ENCODE measurements around the gene ADGRG6.
"Not testable (repeated sequence)": the region's sequence is repeated elsewhere in the genome, so short reads cannot be mapped to it uniquely, and the experiment has no call there.

The ADGRG6 gene

DNA sequence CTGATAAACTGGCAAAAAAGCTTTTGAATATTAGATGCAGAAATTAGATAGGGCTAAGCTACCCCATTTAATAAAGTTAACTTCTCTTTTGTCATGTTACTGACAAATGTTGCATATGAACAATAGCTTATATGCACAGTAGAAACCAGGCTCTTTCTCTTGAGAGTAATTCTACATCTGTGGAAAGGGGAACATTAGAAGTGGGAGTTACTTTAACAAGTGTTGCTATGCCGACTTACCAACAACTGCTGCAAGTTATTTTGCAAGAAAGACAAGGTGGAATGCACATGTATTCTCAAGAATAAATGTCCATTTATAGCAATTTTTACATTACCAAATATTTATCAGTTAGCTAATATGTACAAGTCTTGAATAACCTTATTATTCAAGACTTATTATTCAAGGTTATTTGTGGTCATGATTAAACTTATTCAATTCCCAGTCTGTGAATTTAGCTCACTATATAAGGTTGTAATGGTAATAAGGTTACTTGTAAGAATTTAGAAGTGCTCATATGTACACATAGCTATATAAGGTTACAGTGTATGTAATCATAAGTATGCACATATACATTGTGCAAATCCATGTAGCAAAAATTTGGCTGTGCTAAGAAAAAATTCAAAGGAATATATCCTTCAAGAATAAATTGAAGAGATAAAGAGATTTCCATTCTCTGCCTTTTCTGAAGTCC, 38.3 kb downstream of the ADGRG6 start:
- no peak overlapping the region for H3K9ac ChIP-seq (ENCODE audit: low read length in 5 of 5)
- H3K4me3 ChIP-seq (ENCODE audit: low read depth in 1 of 5, low read length in 5 of 5) = no peak overlapping the region
- H3K4me1 ChIP-seq (ENCODE audit: control insufficient read depth in 5 of 5, insufficient read depth in 5 of 5, low read length in 5 of 5) = no peaks in the 10 kb centered on the region
- no peaks in the 10 kb centered on the region for H3K27me3 ChIP-seq (ENCODE audit: control insufficient read depth in 5 of 5, insufficient read depth in 4 of 5, low read length in 5 of 5)
- H3K27ac ChIP-seq (ENCODE audit: low read depth, low read length) = no peak overlapping the region
- H3K9me3 ChIP-seq (ENCODE audit: control insufficient read depth in 5 of 5, low read length in 5 of 5) = no peaks in the 10 kb centered on the region
- H3K36me3 ChIP-seq (ENCODE audit: control insufficient read depth in 5 of 5, insufficient read depth in 5 of 5, low read length in 5 of 5) = no peaks in the 10 kb centered on the region

DNA sequence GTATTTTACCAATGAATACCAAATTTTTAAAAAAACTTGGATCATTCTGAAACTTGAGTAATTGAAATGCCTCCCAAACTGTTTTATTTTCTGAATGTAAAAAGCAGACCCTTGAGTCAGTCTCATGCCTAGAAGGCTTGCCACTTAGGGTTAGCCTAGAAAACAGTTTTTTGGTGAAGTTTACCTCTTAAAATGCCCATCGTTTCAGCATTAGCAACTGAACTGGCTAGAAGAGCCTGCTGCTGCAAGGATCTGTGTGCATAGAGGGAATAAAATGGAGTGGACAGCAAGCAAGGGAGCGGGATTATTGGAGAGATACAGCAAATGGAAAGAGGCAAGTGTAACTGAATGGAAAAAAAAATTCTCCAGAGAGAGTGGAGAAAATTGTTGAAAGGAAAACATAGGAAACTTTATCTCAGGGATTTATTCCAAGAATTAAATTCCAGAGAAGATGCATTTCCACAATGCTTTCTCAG, 40.1 kb downstream of the ADGRG6 start:
- H3K27me3 ChIP-seq (ENCODE audit: control insufficient read depth in 5 of 5, insufficient read depth in 4 of 5, low read length in 5 of 5) = no peaks in the 10 kb centered on the region
- no peak overlapping the region for H3K27ac ChIP-seq (ENCODE audit: low read depth, low read length)
- no peaks in the 10 kb centered on the region for H3K4me1 ChIP-seq (ENCODE audit: control insufficient read depth in 5 of 5, insufficient read depth in 5 of 5, low read length in 5 of 5)
- no peak overlapping the region for H3K4me3 ChIP-seq (ENCODE audit: low read depth in 1 of 5, low read length in 5 of 5)
- H3K9ac ChIP-seq (ENCODE audit: low read length in 5 of 5) = no peak overlapping the region
- no peaks in the 10 kb centered on the region for H3K36me3 ChIP-seq (ENCODE audit: control insufficient read depth in 5 of 5, insufficient read depth in 5 of 5, low read length in 5 of 5)
- no peaks in the 10 kb centered on the region for H3K9me3 ChIP-seq (ENCODE audit: control insufficient read depth in 5 of 5, low read length in 5 of 5)

DNA sequence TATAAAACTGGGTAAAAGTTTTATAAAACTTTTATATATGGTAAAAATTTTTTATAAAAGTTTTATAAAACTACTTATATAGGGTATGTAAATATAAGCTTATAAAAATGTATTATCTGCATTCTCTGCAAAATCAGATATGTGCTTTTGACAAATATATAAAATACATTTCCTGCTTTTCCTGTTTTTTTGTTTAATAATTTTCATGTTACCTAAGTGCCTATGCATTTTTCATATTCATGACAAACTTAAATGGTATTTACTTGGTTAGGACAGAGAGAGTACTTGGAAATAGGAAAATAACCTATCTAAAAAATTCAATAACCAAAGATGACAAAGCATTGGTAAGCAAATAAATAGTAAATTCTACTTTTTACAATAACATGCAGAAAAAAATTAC, 41.2 kb downstream of the ADGRG6 start:
- no peaks in the 10 kb centered on the region for H3K36me3 ChIP-seq (ENCODE audit: control insufficient read depth in 5 of 5, insufficient read depth in 5 of 5, low read length in 5 of 5)
- no peaks in the 10 kb centered on the region for H3K9me3 ChIP-seq (ENCODE audit: control insufficient read depth in 5 of 5, low read length in 5 of 5)
- H3K27ac ChIP-seq (ENCODE audit: low read depth, low read length) = no peak overlapping the region
- H3K4me3 ChIP-seq (ENCODE audit: low read depth in 1 of 5, low read length in 5 of 5) = no peak overlapping the region
- no peaks in the 10 kb centered on the region for H3K4me1 ChIP-seq (ENCODE audit: control insufficient read depth in 5 of 5, insufficient read depth in 5 of 5, low read length in 5 of 5)
- H3K9ac ChIP-seq (ENCODE audit: low read length in 5 of 5) = no peak overlapping the region
- H3K27me3 ChIP-seq (ENCODE audit: control insufficient read depth in 5 of 5, insufficient read depth in 4 of 5, low read length in 5 of 5) = no peaks in the 10 kb centered on the region

DNA sequence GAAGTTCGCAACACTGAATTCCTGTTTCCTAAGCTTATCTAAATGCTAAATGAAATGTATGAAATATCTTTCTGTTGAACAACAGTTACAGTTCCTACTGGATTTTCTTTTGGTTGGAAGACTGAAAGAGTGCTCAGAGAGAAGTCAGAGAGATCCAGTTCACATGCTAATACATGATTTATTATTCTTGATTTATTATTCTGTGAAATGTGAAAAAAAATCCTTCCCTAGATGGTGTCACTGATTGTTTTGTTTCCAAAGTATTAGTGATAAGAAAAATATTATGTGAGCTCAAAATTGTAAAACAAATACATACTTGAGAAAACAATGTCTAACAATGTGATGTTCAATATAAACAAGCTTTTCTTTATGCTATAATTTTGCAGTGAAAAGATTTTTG, 42.1 kb downstream of the ADGRG6 start:
- Histone ChIP-seq H3K4me1 (ENCODE audit: control insufficient read depth in 5 of 5, insufficient read depth in 5 of 5, low read length in 5 of 5) (no peaks in the 10 kb centered on the region), H3K9me3 (ENCODE audit: control insufficient read depth in 5 of 5, low read length in 5 of 5) (no peaks in the 10 kb centered on the region), H3K27ac (ENCODE audit: low read depth, low read length) (no peak overlapping the region), H3K4me3 (ENCODE audit: low read depth in 1 of 5, low read length in 5 of 5) (no peak overlapping the region), H3K36me3 (ENCODE audit: control insufficient read depth in 5 of 5, insufficient read depth in 5 of 5, low read length in 5 of 5) (no peaks in the 10 kb centered on the region), H3K9ac (ENCODE audit: low read length in 5 of 5) (no peak overlapping the region), H3K27me3 (ENCODE audit: control insufficient read depth in 5 of 5, insufficient read depth in 4 of 5, low read length in 5 of 5) (no peaks in the 10 kb centered on the region)

DNA sequence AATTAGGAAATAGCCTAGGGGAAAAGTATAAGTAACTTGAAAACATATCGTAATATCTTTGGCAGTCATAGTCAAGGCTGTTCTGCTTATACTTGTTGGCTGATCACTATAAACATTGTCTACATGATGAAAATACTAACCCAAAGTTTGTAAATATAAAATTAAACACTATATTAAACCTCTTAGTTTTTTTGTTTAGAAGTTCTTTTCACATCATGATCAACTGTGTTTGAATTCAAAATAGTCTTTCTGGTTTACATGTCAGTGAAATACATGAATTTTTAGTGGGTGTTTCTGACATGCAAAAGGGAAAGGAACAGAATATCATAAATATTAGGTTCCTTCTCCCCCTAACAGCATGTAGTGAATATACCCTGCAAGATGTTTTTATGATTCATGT, 43.5 kb downstream of the ADGRG6 start:
- Histone ChIP-seq H3K9me3 (ENCODE audit: control insufficient read depth in 5 of 5, low read length in 5 of 5) (no peaks in the 10 kb centered on the region), H3K27ac (ENCODE audit: low read depth, low read length) (no peak overlapping the region), H3K27me3 (ENCODE audit: control insufficient read depth in 5 of 5, insufficient read depth in 4 of 5, low read length in 5 of 5) (no peaks in the 10 kb centered on the region), H3K9ac (ENCODE audit: low read length in 5 of 5) (no peak overlapping the region), H3K36me3 (ENCODE audit: control insufficient read depth in 5 of 5, insufficient read depth in 5 of 5, low read length in 5 of 5) (no peaks in the 10 kb centered on the region), H3K4me1 (ENCODE audit: control insufficient read depth in 5 of 5, insufficient read depth in 5 of 5, low read length in 5 of 5) (no peaks in the 10 kb centered on the region), H3K4me3 (ENCODE audit: low read depth in 1 of 5, low read length in 5 of 5) (no peak overlapping the region)

DNA sequence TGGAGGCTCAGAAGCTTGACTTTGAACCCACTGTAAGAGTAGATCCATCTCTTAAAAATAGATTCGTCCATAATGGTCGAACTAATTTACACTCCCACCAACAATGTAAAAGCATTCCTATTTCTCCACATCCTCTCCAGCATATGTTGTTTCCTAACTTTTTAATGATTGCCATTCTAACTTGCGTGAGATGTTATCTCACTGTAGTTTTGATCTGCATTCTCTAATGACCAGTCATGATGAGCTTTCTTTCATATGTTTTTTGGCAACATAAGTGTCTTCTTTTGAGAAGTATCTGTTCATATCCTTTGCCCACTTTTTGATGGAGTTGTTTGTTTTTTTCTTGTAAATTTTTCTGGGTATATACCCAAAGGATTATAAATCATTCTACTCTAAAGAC, 44.4 kb downstream of the ADGRG6 start:
- not testable (repeated sequence) for H3K27me3 ChIP-seq (ENCODE audit: control insufficient read depth in 5 of 5, insufficient read depth in 4 of 5, low read length in 5 of 5); H3K27ac ChIP-seq (ENCODE audit: low read depth, low read length); H3K4me3 ChIP-seq (ENCODE audit: low read depth in 1 of 5, low read length in 5 of 5); H3K36me3 ChIP-seq (ENCODE audit: control insufficient read depth in 5 of 5, insufficient read depth in 5 of 5, low read length in 5 of 5); H3K9ac ChIP-seq (ENCODE audit: low read length in 5 of 5); H3K4me1 ChIP-seq (ENCODE audit: control insufficient read depth in 5 of 5, insufficient read depth in 5 of 5, low read length in 5 of 5); H3K9me3 ChIP-seq (ENCODE audit: control insufficient read depth in 5 of 5, low read length in 5 of 5)

DNA sequence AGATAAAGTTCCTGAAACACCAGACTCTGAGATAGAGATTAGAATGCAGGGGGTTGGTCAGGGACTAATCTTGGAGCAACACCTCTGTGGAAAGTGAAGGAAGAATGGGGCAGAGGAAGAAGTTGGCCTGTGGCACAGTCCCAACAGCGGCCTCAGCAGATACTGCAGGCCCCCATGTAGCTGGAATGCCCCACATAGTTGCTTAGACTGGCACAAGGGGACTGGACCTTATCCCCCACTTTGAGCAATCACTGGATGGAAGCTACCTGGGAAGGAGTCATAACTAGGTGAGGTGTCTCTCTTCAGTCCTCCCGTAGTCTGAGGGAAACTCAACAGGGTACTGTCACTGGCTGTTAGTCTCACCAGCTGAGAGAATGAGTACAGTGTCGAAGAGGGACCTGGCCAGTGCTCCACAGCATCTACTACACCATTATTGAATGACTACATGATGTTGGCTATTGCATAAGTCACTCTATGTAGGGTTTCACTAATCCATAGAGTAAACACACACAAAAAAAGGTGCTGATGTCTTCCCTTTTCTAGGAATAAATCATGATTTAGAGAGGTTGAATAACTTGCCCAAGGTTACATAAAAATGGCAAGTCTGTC, 47.5 kb downstream of the ADGRG6 start:
- H3K9ac ChIP-seq (ENCODE audit: low read length in 5 of 5) = no peak overlapping the region

DNA sequence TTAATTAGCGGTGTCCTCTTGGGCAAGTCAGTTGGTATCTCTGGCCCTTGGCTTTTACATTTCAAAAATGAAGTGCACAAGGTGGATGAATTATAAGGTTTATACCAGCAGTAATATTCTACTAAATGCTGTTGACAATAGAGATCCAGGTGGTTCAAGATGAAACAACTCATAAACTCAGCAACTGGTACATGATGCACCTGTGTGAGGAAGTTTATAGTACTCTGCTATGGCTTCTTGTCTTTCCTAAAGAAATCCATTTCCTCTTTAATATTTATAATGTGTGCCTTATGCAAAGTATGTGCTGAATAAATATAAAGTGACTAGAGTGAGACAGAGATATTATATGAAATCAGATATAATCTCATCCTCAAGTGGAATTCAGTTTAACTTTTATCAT, 48.5 kb downstream of the ADGRG6 start:
- Histone ChIP-seq H3K4me1 (ENCODE audit: control insufficient read depth in 5 of 5, insufficient read depth in 5 of 5, low read length in 5 of 5) (no peaks in the 10 kb centered on the region), H3K4me3 (ENCODE audit: low read depth in 1 of 5, low read length in 5 of 5) (no peak overlapping the region), H3K9me3 (ENCODE audit: control insufficient read depth in 5 of 5, low read length in 5 of 5) (peaks cover 0 to 3% (median 0%) of the 10 kb centered on the region in 5 donors), H3K9ac (ENCODE audit: low read length in 5 of 5) (no peak overlapping the region), H3K36me3 (ENCODE audit: control insufficient read depth in 5 of 5, insufficient read depth in 5 of 5, low read length in 5 of 5) (no peaks in the 10 kb centered on the region), H3K27ac (ENCODE audit: low read depth, low read length) (no peak overlapping the region), H3K27me3 (ENCODE audit: control insufficient read depth in 5 of 5, insufficient read depth in 4 of 5, low read length in 5 of 5) (no peaks in the 10 kb centered on the region)

More for the DNA sequence above, 47.5 kb downstream of the ADGRG6 start:
- Histone ChIP-seq H3K4me1 (ENCODE audit: control insufficient read depth in 5 of 5, insufficient read depth in 5 of 5, low read length in 5 of 5) (no peaks in the 10 kb centered on the region), H3K27ac (ENCODE audit: low read depth, low read length) (no peak overlapping the region), H3K36me3 (ENCODE audit: control insufficient read depth in 5 of 5, insufficient read depth in 5 of 5, low read length in 5 of 5) (no peaks in the 10 kb centered on the region), H3K9me3 (ENCODE audit: control insufficient read depth in 5 of 5, low read length in 5 of 5) (peaks cover 0 to 3% (median 0%) of the 10 kb centered on the region in 5 donors), H3K27me3 (ENCODE audit: control insufficient read depth in 5 of 5, insufficient read depth in 4 of 5, low read length in 5 of 5) (no peaks in the 10 kb centered on the region), H3K4me3 (ENCODE audit: low read depth in 1 of 5, low read length in 5 of 5) (no peak overlapping the region)

DNA sequence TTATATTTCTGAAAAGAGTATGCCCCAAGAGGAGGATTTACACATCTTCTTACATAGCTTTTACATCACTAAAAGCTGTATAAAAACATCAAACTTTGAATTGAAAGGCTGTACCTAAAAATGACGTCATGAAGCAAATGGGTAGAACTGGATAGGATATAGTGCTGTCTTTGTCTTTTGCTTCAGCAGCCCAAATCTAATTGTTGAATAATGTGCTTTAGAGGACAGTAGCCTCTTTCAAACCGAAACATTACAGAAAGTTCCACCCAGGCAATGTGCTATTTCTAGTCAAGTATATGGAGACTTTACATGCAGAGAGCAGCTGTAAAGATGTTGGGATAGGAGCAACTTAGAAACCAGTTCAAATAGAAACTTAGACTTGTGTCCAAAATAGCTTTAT, 51.9 kb downstream of the ADGRG6 start:
- H3K9me3 ChIP-seq (ENCODE audit: control insufficient read depth in 5 of 5, low read length in 5 of 5) = peaks cover 0 to 3% (median 0%) of the 10 kb centered on the region in 5 donors
- no peaks in the 10 kb centered on the region for H3K4me1 ChIP-seq (ENCODE audit: control insufficient read depth in 5 of 5, insufficient read depth in 5 of 5, low read length in 5 of 5)
- H3K36me3 ChIP-seq (ENCODE audit: control insufficient read depth in 5 of 5, insufficient read depth in 5 of 5, low read length in 5 of 5) = no peaks in the 10 kb centered on the region
- no peaks in the 10 kb centered on the region for H3K27me3 ChIP-seq (ENCODE audit: control insufficient read depth in 5 of 5, insufficient read depth in 4 of 5, low read length in 5 of 5)
- no peak overlapping the region for H3K27ac ChIP-seq (ENCODE audit: low read depth, low read length)
- H3K4me3 ChIP-seq (ENCODE audit: low read depth in 1 of 5, low read length in 5 of 5) = no peak overlapping the region
- H3K9ac ChIP-seq (ENCODE audit: low read length in 5 of 5) = no peak overlapping the region

DNA sequence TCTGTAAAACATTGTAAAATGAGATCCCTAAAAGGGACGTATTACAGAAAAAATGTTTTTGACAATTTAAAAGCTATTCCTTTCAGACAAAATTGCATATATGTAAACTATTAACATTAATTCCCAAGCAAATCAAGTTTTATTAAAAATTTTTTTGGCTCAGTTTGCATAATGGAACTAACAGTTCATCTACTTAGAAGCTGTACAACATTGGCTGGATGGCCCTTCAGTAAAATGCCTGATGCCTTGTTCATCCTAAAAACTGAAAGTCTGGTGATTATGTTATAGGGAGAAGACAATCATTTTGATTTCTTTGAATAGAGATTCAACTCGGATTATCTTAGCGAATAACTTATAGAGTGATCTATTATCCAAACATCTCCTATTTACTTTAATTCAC, 52.8 kb downstream of the ADGRG6 start:
- no peaks in the 10 kb centered on the region for H3K27me3 ChIP-seq (ENCODE audit: control insufficient read depth in 5 of 5, insufficient read depth in 4 of 5, low read length in 5 of 5)
- peaks cover 0 to 3% (median 0%) of the 10 kb centered on the region in 5 donors for H3K9me3 ChIP-seq (ENCODE audit: control insufficient read depth in 5 of 5, low read length in 5 of 5)
- no peak overlapping the region for H3K27ac ChIP-seq (ENCODE audit: low read depth, low read length)
- no peaks in the 10 kb centered on the region for H3K4me1 ChIP-seq (ENCODE audit: control insufficient read depth in 5 of 5, insufficient read depth in 5 of 5, low read length in 5 of 5)
- H3K4me3 ChIP-seq (ENCODE audit: low read depth in 1 of 5, low read length in 5 of 5) = no peak overlapping the region
- no peak overlapping the region for H3K9ac ChIP-seq (ENCODE audit: low read length in 5 of 5)
- H3K36me3 ChIP-seq (ENCODE audit: control insufficient read depth in 5 of 5, insufficient read depth in 5 of 5, low read length in 5 of 5) = no peaks in the 10 kb centered on the region
